ENCODE data around the gene DNAH5.

- TF ChIP-seq CTCF (IDR thresholded peaks at IDR 0.05) (no peak), TCF7L2 (IDR thresholded peaks at IDR 0.05; ENCODE audit: low read depth, low read length) (no peak), POLR2AphosphoS5 (IDR thresholded peaks at IDR 0.05; ENCODE audit: low read depth, low read length) (no peak), REST (IDR thresholded peaks at IDR 0.05; ENCODE audit: insufficient read depth in 1 of 2, low read depth in 2 of 2, low read length in 1 of 2) (no peak), SIN3A (IDR thresholded peaks at IDR 0.05; ENCODE audit: borderline replicate concordance, insufficient read depth, low read depth, low read length) (no peak)
These were observed 301.3 kb downstream of the DNAH5 start for GRCh38 chr5:13643196-13643595.
